ENCODE results near the gene HSPBAP1.
"Not testable (repeated sequence)": the region's sequence is repeated elsewhere in the genome, so short reads cannot be mapped to it uniquely, and the experiment has no call there.

HSPBAP1 gene

GRCh38 chr3:122714273-122714672 is 79.4 kb downstream of the HSPBAP1 start:
- Histone ChIP-seq H3K4me1 (ENCODE audit: low read length) (no peaks in the 10 kb centered on the region), H4K20me1 (ENCODE audit: insufficient read depth, low read length) (no peaks in the 10 kb centered on the region; the same call in 1 of the 2 replicates), H2AFZ (ENCODE audit: low read depth, low read length) (no peak overlapping the region), H3K9me3 (ENCODE audit: insufficient read depth, low read length) (no peaks in the 10 kb centered on the region), H3K27me3 (ENCODE audit: low read depth, low read length) (no peaks in the 10 kb centered on the region), H3K79me2 (ENCODE audit: low read length) (peaks cover 18% of the 10 kb centered on the region), H3K9ac (ENCODE audit: low read length) (no peak overlapping the region), H3K4me2 (ENCODE audit: low read length) (no peak overlapping the region), H3K27ac (ENCODE audit: low read length) (no peak overlapping the region), H3K4me3 (ENCODE audit: low read length) (no peak overlapping the region), H3K36me3 (replicated peaks; ENCODE audit: low read depth, low read length) (peaks cover 68% of the 10 kb centered on the region)
- TF ChIP-seq CTCF (IDR thresholded peaks at IDR 0.05; ENCODE audit: low read depth, low read length) (no peak), EZH2phosphoT487 (IDR thresholded peaks at IDR 0.05; ENCODE audit: low read depth) (no peak)

DNA sequence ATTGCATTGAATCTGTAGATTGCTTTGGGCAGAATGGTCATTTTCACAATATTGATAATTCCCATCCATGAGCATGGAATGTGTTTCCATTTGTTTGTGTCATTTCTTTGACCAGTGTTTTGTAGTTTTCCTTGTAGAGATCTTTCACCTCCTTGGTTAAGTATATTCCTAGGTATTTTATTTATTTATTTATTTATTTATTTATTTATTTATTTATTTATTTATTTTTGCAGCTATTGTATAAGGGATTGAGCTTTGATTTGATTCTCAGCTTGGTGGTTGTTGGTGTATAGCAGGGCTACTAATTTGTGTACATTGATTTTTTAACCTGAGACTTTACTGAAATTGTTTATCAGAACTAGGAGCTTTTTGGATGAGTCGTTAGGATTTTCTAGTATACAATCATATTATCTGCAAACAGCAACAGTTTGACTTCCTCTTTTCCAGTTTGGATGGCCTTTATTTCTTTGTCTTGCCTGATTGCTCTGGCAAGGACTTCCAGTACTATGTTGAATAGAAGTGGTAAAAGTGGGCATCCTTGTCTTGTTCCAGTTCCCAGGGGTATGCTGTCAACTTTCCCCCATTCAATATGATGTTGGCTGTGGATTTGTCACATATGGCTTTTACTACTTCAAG is 82.9 kb downstream of the HSPBAP1 start:
- H3K4me2 ChIP-seq (ENCODE audit: low read length); H4K20me1 ChIP-seq (ENCODE audit: insufficient read depth, low read length); H3K27me3 ChIP-seq (ENCODE audit: low read depth, low read length); H3K4me3 ChIP-seq (ENCODE audit: low read length); H2AFZ ChIP-seq (ENCODE audit: low read depth, low read length); H3K9me3 ChIP-seq (ENCODE audit: insufficient read depth, low read length); H3K27ac ChIP-seq (ENCODE audit: low read length); H3K9ac ChIP-seq (ENCODE audit: low read length); H3K4me1 ChIP-seq (ENCODE audit: low read length): not testable (repeated sequence)
- Histone ChIP-seq H3K79me2 (ENCODE audit: low read length) (peaks cover 22% of the 10 kb centered on the region), H3K36me3 (replicated peaks; ENCODE audit: low read depth, low read length) (peaks cover 56% of the 10 kb centered on the region)

DNA sequence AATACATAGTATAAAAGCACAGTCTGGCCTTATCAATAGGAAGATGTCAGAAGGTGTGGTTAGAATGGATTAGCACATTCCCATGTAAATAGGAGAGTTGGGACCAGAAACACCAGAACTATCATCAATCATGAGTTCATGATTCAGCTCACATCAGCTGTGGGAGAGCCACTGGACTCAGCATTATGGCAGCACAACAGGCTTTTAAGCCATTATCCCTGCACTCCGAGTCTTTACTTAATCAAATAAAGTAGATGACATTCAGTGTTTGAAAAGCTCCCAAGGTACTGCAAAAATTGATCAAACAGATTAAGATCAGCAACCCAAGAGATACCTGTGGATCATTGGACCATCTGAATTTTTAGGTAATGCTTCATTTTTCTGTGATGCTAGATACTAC is 88.3 kb downstream of the HSPBAP1 start:
- H3K36me3 ChIP-seq (replicated peaks; ENCODE audit: low read depth, low read length) = peaks cover 73% of the 10 kb centered on the region

GRCh38 chr3:122700193-122700592 is 93.4 kb downstream of the HSPBAP1 start:
- Histone ChIP-seq H4K20me1 (ENCODE audit: insufficient read depth, low read length) (no peaks in the 10 kb centered on the region), H3K79me2 (ENCODE audit: low read length) (peaks cover 36% of the 10 kb centered on the region), H2AFZ (ENCODE audit: low read depth, low read length) (no peak overlapping the region), H3K4me1 (ENCODE audit: low read length) (peaks cover 53% of the 10 kb centered on the region), H3K27me3 (ENCODE audit: low read depth, low read length) (no peaks in the 10 kb centered on the region), H3K4me2 (ENCODE audit: low read length) (no peak overlapping the region), H3K4me3 (ENCODE audit: low read length) (no peak overlapping the region), H3K9ac (ENCODE audit: low read length) (no peak overlapping the region), H3K27ac (ENCODE audit: low read length) (no peak overlapping the region), H3K9me3 (ENCODE audit: insufficient read depth, low read length) (peaks cover 5% of the 10 kb centered on the region; the same call in 1 of the 2 replicates), H3K36me3 (replicated peaks; ENCODE audit: low read depth, low read length) (peaks cover 89% of the 10 kb centered on the region)
- no peak for TF ChIP-seq CTCF (IDR thresholded peaks at IDR 0.05; ENCODE audit: low read depth, low read length)

More for the DNA sequence above, 88.3 kb downstream of the HSPBAP1 start:
- Histone ChIP-seq H3K27ac (ENCODE audit: low read length) (no peak overlapping the region), H3K27me3 (ENCODE audit: low read depth, low read length) (no peaks in the 10 kb centered on the region), H3K79me2 (ENCODE audit: low read length) (peaks cover 28% of the 10 kb centered on the region), H3K4me1 (ENCODE audit: low read length) (peaks cover 11% of the 10 kb centered on the region), H2AFZ (ENCODE audit: low read depth, low read length) (no peak overlapping the region), H3K9me3 (ENCODE audit: insufficient read depth, low read length) (no peaks in the 10 kb centered on the region), H3K4me2 (ENCODE audit: low read length) (no peak overlapping the region), H3K9ac (ENCODE audit: low read length) (no peak overlapping the region), H4K20me1 (ENCODE audit: insufficient read depth, low read length) (no peaks in the 10 kb centered on the region; the same call in 1 of the 2 replicates), H3K4me3 (ENCODE audit: low read length) (no peak overlapping the region)
- no peak for TF ChIP-seq CTCF (IDR thresholded peaks at IDR 0.05; ENCODE audit: low read depth, low read length)
- TF ChIP-seq EZH2phosphoT487 (IDR thresholded peaks at IDR 0.05; ENCODE audit: low read depth) = no peak

All from OCI-LY3 (cell line).